ENCODE data around the gene GCAT. TPM values are rescaled to one million over a fixed set of nuclear protein-coding genes. Genes with fewer than 3 reads are reported as not detected.

Gene GCAT
- total and polyA plus RNA-seq, 12 donors: 26.7 to 63.0 (median 41.5) TPM

DNA sequence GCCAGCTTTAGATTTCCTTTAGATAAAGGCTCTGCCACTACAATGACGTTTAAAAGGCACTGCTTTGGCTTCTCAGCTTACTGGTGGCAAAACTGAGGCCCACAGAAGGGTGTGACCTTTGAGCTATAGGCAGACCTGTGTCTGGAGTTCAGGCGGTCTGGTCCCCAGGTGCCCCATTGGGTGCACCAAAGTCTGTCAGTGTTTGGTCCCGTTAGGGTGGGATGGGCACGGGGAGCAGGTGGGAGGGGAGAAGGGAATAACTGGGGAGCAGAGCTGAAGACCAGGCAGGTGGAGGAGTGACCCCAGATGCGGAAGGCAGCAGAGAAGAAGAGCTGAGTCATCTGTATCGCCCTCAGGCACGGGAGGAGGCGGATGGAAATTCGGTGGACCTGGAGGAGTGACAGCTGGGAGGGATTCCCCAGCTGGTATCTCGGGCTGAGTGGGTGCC lies 45.3 kb upstream of the GCAT start:
- TF ChIP-seq, protein P1, sequence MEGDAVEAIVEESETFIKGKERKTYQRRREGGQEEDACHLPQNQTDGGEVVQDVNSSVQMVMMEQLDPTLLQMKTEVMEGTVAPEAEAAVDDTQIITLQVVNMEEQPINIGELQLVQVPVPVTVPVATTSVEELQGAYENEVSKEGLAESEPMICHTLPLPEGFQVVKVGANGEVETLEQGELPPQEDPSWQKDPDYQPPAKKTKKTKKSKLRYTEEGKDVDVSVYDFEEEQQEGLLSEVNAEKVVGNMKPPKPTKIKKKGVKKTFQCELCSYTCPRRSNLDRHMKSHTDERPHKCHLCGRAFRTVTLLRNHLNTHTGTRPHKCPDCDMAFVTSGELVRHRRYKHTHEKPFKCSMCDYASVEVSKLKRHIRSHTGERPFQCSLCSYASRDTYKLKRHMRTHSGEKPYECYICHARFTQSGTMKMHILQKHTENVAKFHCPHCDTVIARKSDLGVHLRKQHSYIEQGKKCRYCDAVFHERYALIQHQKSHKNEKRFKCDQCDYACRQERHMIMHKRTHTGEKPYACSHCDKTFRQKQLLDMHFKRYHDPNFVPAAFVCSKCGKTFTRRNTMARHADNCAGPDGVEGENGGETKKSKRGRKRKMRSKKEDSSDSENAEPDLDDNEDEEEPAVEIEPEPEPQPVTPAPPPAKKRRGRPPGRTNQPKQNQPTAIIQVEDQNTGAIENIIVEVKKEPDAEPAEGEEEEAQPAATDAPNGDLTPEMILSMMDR (IDR thresholded peaks at IDR 0.05): no peak
- WGBS, 2 donors: 78% methylated on average over 10 of the region's 10 CpGs
- Histone ChIP-seq H3K27me3 (no peaks in the 10 kb centered on the region), H3K4me3 (no peak overlapping the region), H3K9me3 (no peaks in the 10 kb centered on the region), H3K27ac (no peak overlapping the region), H3K36me3 (peaks cover 6 to 100% (median 61%) of the 10 kb centered on the region in 9 donors), H3K4me1 (peaks cover 0 to 30% (median 8%) of the 10 kb centered on the region in 9 donors)
- intact Hi-C loops (cut with DNase I): no loop called here
- no peak for ATAC-seq
- no peak for DNase-seq

DNA sequence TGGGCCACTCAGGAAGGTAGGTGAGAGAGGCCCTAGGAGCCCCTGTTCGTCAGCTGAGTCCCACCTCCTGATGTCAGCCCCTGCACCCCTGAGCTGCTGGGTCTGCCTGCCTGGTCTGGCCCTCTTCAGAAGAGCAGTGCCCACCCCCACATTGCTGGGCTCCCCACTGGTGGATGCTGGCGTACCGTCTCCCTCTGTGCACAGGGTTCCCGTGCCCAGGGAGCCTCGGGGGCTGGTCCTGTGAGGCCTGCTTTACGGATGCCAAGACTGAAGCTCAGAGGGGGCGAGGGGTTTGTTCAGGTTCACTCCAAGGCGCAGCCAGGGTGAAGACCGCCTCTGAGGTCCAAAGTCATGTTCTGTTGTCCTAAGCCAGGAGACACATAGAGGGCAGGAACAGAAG lies 44.7 kb upstream of the GCAT start:
- Histone ChIP-seq H3K27me3 (no peaks in the 10 kb centered on the region), H3K4me1 (peaks cover 0 to 24% (median 8%) of the 10 kb centered on the region in 9 donors), H3K9me3 (no peaks in the 10 kb centered on the region), H3K36me3 (peaks cover 5 to 100% (median 61%) of the 10 kb centered on the region in 9 donors), H3K4me3 (no peak overlapping the region), H3K27ac (no peak overlapping the region)
- TF ChIP-seq, protein P1 (IDR thresholded peaks at IDR 0.05): no peak
- intact Hi-C loops (cut with DNase I): no loop called here
- DNase-seq (no peak), ATAC-seq (no peak)
- 95% methylated on average over 9 of the region's 9 CpGs for WGBS, 2 donors

DNA sequence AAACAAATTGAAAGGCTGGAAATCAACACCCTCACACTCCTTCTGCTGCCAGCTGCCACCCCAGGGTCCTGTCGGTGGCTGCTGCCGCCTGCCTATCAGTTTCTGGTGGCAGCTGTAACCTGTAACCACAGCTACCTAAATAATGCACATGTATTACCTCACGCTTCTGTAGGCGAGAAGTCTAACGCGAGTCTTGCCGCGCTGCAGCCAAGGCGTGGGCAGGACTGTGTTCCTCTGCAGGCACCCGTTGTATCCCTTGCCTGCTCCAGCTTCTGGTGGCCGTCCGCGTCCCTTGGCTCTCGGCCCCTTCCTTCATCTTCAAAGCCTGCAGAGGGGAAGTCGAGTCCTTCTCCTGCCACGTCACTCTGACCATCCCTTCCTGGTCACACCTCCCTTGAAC lies 44.1 kb upstream of the GCAT start:
- no peaks in the 10 kb centered on the region for H3K9me3 ChIP-seq
- peak overlapping the region in 1 of 10 donors; percentile 58 for H3K27ac ChIP-seq
- H3K36me3 ChIP-seq: peaks cover 4 to 100% (median 60%) of the 10 kb centered on the region in 9 donors
- H3K27me3 ChIP-seq: no peaks in the 10 kb centered on the region
- TF ChIP-seq, protein P1 (IDR thresholded peaks at IDR 0.05): no peak
- H3K4me1 ChIP-seq: peaks cover 0 to 20% (median 8%) of the 10 kb centered on the region in 9 donors
- DNase-seq (no peak), ATAC-seq (no peak)
- no peak overlapping the region for H3K4me3 ChIP-seq
- intact Hi-C loops (cut with DNase I): no loop called here
- 91 to 92% methylated on average over 16 of the region's 16 CpGs for WGBS, 2 donors

DNA sequence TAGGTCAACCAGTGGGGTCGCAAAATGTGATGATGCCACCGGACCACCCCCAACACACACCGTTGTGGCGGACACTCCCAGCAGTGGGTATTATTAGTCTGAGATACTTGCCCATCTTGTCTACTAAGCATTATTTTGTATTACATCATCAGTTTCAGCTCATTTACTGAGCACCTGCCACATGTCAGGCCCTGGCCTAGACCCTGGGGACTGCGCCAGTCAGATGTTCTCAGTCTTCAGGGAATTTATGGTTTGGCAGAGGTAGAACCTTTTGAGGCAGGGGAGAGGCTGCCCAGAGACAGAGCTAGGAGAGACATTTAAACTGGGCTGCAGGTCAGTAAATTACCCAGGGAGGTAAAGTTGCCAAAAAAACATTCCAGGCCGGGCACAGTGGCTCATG lies 43.1 kb upstream of the GCAT start:
- Histone ChIP-seq H3K27ac (peak overlapping the region in 6 of 10 donors; percentile 20 to 58 (median 38)), H3K4me3 (no peak overlapping the region), H3K36me3 (peaks cover 5 to 100% (median 60%) of the 10 kb centered on the region in 9 donors), H3K4me1 (peaks cover 0 to 18% (median 8%) of the 10 kb centered on the region in 9 donors), H3K9me3 (no peaks in the 10 kb centered on the region), H3K27me3 (no peaks in the 10 kb centered on the region)
- intact Hi-C loops (cut with DNase I): no loop called here
- TF ChIP-seq, protein P1 (IDR thresholded peaks at IDR 0.05): no peak
- DNase-seq (no peak), ATAC-seq (peak in 7 of 8 donors; percentile 7 to 72 (median 54))
- WGBS, 2 donors: 80 to 89% methylated on average over 6 of the region's 6 CpGs
